ENCODE measurements around the gene SLC44A1. TPM values are rescaled to one million over a fixed set of nuclear protein-coding genes. Genes with fewer than 3 reads are reported as not detected.
A peak's percentile ranks its signal among the peaks of the same experiment; 100 is the strongest.

Gene SLC44A1
- total and polyA plus RNA-seq, 2 experiments from 2014 or later, result 32.4 to 38.7 TPM

GRCh38 chr9:105475302-105475701, 230.9 kb downstream of the SLC44A1 start:
- no peaks in the 10 kb centered on the region for H3K9me3 ChIP-seq (ENCODE audit: low read depth)
- no peaks in the 10 kb centered on the region for H3K36me3 ChIP-seq
- no peaks in the 10 kb centered on the region for H3K4me1 ChIP-seq (ENCODE audit: low read depth)
- H3K27me3 ChIP-seq, result no peaks in the 10 kb centered on the region
- H3K27ac ChIP-seq, result peak overlapping the region; percentile 65
- H3K4me3 ChIP-seq, result no peak overlapping the region
- peak; percentile 47 for TF ChIP-seq CTCF (IDR thresholded peaks at IDR 0.05; ENCODE audit: low read depth, low read length)
- peak; percentile 48 to 52 for DNase-seq (ENCODE audit: low read depth in 1 of 2, low spot score in 1 of 2)

- Histone ChIP-seq H3K27ac (no peak overlapping the region), H3K4me3 (no peak overlapping the region), H3K9me3 (ENCODE audit: low read depth) (no peaks in the 10 kb centered on the region), H3K4me1 (ENCODE audit: low read depth) (no peaks in the 10 kb centered on the region), H3K36me3 (no peaks in the 10 kb centered on the region), H3K27me3 (no peaks in the 10 kb centered on the region)
- no peak for DNase-seq (ENCODE audit: low read depth in 1 of 2, low spot score in 1 of 2)
- no peak for TF ChIP-seq CTCF (IDR thresholded peaks at IDR 0.05; ENCODE audit: low read depth, low read length)
Observed at GRCh38 chr9:105479846-105480245, 235.4 kb downstream of the SLC44A1 start.

GRCh38 chr9:105483618-105484017, 239.2 kb downstream of the SLC44A1 start:
- Histone ChIP-seq H3K4me3 (no peak overlapping the region), H3K4me1 (ENCODE audit: low read depth) (no peaks in the 10 kb centered on the region), H3K27me3 (no peaks in the 10 kb centered on the region), H3K36me3 (peaks cover 10% of the 10 kb centered on the region), H3K9me3 (ENCODE audit: low read depth) (no peaks in the 10 kb centered on the region), H3K27ac (no peak overlapping the region)
- no peak for TF ChIP-seq CTCF (IDR thresholded peaks at IDR 0.05; ENCODE audit: low read depth, low read length)
- no peak for DNase-seq (ENCODE audit: low read depth in 1 of 2, low spot score in 1 of 2)

DNA sequence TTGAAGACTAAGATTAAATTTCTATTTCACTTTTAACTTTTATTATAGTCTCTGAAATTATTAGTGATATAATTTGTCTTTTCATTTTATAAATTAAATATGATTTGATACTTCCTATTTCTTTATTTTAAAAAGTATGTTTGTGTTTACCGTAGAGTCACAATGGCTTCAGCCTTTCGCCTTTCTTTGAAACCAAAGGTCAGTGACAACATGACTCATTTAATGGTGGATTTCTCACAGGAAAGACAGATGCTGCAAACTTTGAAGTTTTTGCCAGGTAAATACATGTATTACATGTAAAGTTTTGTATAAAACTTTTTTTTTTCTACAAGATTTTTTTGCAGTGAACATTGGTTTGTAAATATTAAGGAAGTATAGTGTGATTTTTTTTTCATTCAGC, 239.8 kb downstream of the SLC44A1 start:
- H3K36me3 ChIP-seq, result peaks cover 10% of the 10 kb centered on the region
- no peaks in the 10 kb centered on the region for H3K27me3 ChIP-seq
- H3K4me1 ChIP-seq (ENCODE audit: low read depth), result no peaks in the 10 kb centered on the region
- no peak for TF ChIP-seq CTCF (IDR thresholded peaks at IDR 0.05; ENCODE audit: low read depth, low read length)
- no peak overlapping the region for H3K27ac ChIP-seq
- no peaks in the 10 kb centered on the region for H3K9me3 ChIP-seq (ENCODE audit: low read depth)
- no peak for DNase-seq (ENCODE audit: low read depth in 1 of 2, low spot score in 1 of 2)
- H3K4me3 ChIP-seq, result no peak overlapping the region

DNA sequence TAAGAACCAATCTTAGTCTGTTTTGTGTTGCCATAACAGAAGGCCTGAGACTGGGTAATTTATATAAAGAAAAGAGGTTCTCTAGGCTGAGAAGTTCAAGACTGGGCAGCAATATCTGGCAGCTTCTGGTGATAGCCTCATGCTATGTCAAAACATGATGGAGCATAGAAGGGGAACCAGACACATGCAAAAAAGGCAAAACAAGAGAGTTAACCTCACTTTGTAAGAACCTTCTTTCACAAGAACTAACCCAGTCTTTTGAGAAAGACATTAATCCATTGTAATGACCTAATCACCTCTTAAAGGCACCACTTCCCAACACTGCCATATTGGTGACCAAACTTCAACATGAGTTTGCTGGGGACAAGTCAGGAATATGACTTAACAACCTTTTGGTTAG, 240.7 kb downstream of the SLC44A1 start:
- Histone ChIP-seq H3K9me3 (ENCODE audit: low read depth) (no peaks in the 10 kb centered on the region), H3K27ac (no peak overlapping the region), H3K36me3 (peaks cover 10% of the 10 kb centered on the region), H3K27me3 (no peaks in the 10 kb centered on the region), H3K4me1 (ENCODE audit: low read depth) (no peaks in the 10 kb centered on the region), H3K4me3 (no peak overlapping the region)
- TF ChIP-seq CTCF (IDR thresholded peaks at IDR 0.05; ENCODE audit: low read depth, low read length), result no peak
- DNase-seq (ENCODE audit: low read depth in 1 of 2, low spot score in 1 of 2), result no peak

Other genes with a start within 250 kb of the SLC44A1 start
- 4.3 and 8.8 TPM in 2 replicates for gene FSD1L, start 203.4 kb downstream of the SLC44A1 start, total RNA-seq
- 10.1 and 11.9 TPM in 2 replicates for gene FSD1L, start 203.4 kb downstream of the SLC44A1 start, polyA plus RNA-seq

All from cardiac muscle cell (in vitro differentiated cells and primary cell).